GM23338 (cell line): ENCODE measurements around the gene ATP7A. TPM values are rescaled to one million over a fixed set of nuclear protein-coding genes. Genes with fewer than 3 reads are reported as not detected.

ENCODE experiments used
- ATAC-seq: fragments of 200-7000 bp; cut with Tn5 transposase; 3 replicates; pipeline ENCODE4 v1.9.1; 2020
- DNase-seq: peaks from one replicate; pipeline ENCODE4 v3.0.0-alpha.2; 2015; ENCODE audit warnings: low spot score
- H2AFZ ChIP-seq: fragments of 200-600 bp; sonication (generic); 2 replicates; pipeline ENCODE4 v1.8.0; 2016; ENCODE audit warnings: antibody characterized with exemption, mild to moderate bottlenecking, moderate library complexity
- H3F3A ChIP-seq: fragments of 200-600 bp; sonication (generic); replicated peaks from 2 replicates; pipeline ENCODE4 v1.8.0; 2017; ENCODE audit warnings: antibody characterized with exemption, mixed run types, low read depth
- H3K27ac ChIP-seq: fragments of 200-600 bp; sonication (generic); 2 replicates; pipeline ENCODE4 v1.6.1; 2016; ENCODE audit warnings: low read depth
- H3K27me3 ChIP-seq: fragments of 200-600 bp; sonication (generic); 2 replicates; pipeline ENCODE4 v1.8.0; 2016; ENCODE audit warnings: mild to moderate bottlenecking, mixed run types, moderate library complexity; ENCODE audit not compliant: insufficient read depth
- H3K36me3 ChIP-seq: fragments of 200-600 bp; sonication (generic); 2 replicates; pipeline ENCODE4 v1.8.0; 2016; ENCODE audit warnings: mild to moderate bottlenecking; ENCODE audit not compliant: insufficient read depth
- H3K4me1 ChIP-seq: fragments of 200-600 bp; sonication (generic); 2 replicates; pipeline ENCODE4 v1.8.0; 2016; ENCODE audit warnings: mild to moderate bottlenecking, moderate library complexity; ENCODE audit not compliant: insufficient read depth
- H3K4me2 ChIP-seq: fragments of 200-600 bp; sonication (generic); 2 replicates; pipeline ENCODE4 v1.7.1; 2017; ENCODE audit warnings: mixed run types
- H3K4me3 ChIP-seq: fragments of 200-600 bp; sonication (generic); 2 replicates; pipeline ENCODE4 v1.6.1; 2016; ENCODE audit warnings: mixed run types
- H3K79me2 ChIP-seq: fragments of 200-600 bp; sonication (generic); replicated peaks from 2 replicates; pipeline ENCODE4 v1.8.0; 2017; ENCODE audit warnings: mild to moderate bottlenecking; ENCODE audit not compliant: insufficient read depth
- H3K9me2 ChIP-seq: fragments of 200-600 bp; sonication (generic); 2 replicates; pipeline ENCODE4 v1.8.0; 2017; ENCODE audit not compliant: insufficient read depth
- H4K20me1 ChIP-seq: fragments of 200-600 bp; sonication (generic); replicated peaks from 2 replicates; pipeline ENCODE4 v1.8.0; 2017; ENCODE audit warnings: mild to moderate bottlenecking; ENCODE audit not compliant: insufficient read depth
- H3K27ac Mint-ChIP-seq: 2 replicates; pipeline ENCODE4 v1.8.0; 2020; ENCODE audit warnings: inconsistent platforms, mild to moderate bottlenecking, moderate library complexity, mixed read lengths
- H3K27me3 Mint-ChIP-seq: 3 replicates; pipeline ENCODE4 v1.8.0; 2022; ENCODE audit warnings: low read depth, mild to moderate bottlenecking, moderate library complexity, mixed read lengths, inconsistent platforms; ENCODE audit not compliant: insufficient read depth, poor library complexity
- H3K36me3 Mint-ChIP-seq: 3 replicates; pipeline ENCODE4 v1.8.0; 2021; ENCODE audit warnings: low read depth, mild to moderate bottlenecking, inconsistent platforms, moderate library complexity, mixed read lengths
- H3K4me1 Mint-ChIP-seq: 3 replicates; pipeline ENCODE4 v1.8.0; 2020; ENCODE audit warnings: mild to moderate bottlenecking, inconsistent platforms, mixed read lengths
- H3K4me3 Mint-ChIP-seq: 3 replicates; pipeline ENCODE4 v1.8.0; 2021; ENCODE audit warnings: moderate library complexity, mild to moderate bottlenecking, inconsistent platforms, mixed read lengths
- H3K9me3 Mint-ChIP-seq: 3 replicates; pipeline ENCODE4 v1.8.0; 2020; ENCODE audit warnings: moderate library complexity, mild to moderate bottlenecking, inconsistent platforms, mixed read lengths
- CREB1 ChIP-seq: fragments of 250-450 bp; sonication (Bioruptor Pico); IDR thresholded peaks from 2 replicates; pipeline ENCODE4 v1.5.0; 2020; ENCODE audit warnings: low read depth, mild to moderate bottlenecking, moderate library complexity
- ETS1 ChIP-seq: IDR thresholded peaks from 2 replicates; pipeline ENCODE4 v1.6.1; 2016; ENCODE audit warnings: antibody characterized with exemption
- EZH2phosphoT487 ChIP-seq: fragments of 200-600 bp; sonication (generic); IDR thresholded peaks from one replicate; pipeline ENCODE4 v1.8.1; 2018; ENCODE audit warnings: antibody characterized with exemption; ENCODE audit not compliant: unreplicated experiment
- JUNB ChIP-seq: IDR thresholded peaks from one replicate; pipeline ENCODE4 v1.6.1; 2016; ENCODE audit warnings: antibody characterized with exemption; ENCODE audit not compliant: unreplicated experiment
- NANOG ChIP-seq: IDR thresholded peaks from 2 replicates; pipeline ENCODE4 v1.6.1; 2016; ENCODE audit warnings: antibody characterized with exemption, borderline replicate concordance
- POLR2AphosphoS5 ChIP-seq: IDR thresholded peaks from 2 replicates; pipeline ENCODE4 v1.6.1; 2016; ENCODE audit warnings: antibody characterized with exemption, low read depth
- REST ChIP-seq: IDR thresholded peaks from one replicate; pipeline ENCODE4 v1.6.1; 2018; ENCODE audit warnings: antibody characterized with exemption; ENCODE audit not compliant: unreplicated experiment
- ZNF462 ChIP-seq: fragments of 250-450 bp; sonication (Bioruptor Pico); IDR thresholded peaks from 2 replicates; pipeline ENCODE4 v1.5.0; 2020; ENCODE audit warnings: mild to moderate bottlenecking, moderate library complexity
- polyA plus RNA-seq: library from polyadenylated mRNA; unstranded; fragments of >200 nt; fragmentation: Nextera tagmentation; extraction: Ambion mirVana; gene quantifications from 2 replicates; pipeline ENCODE4 v1.2.1, GENCODE V29; 2016
- total RNA-seq: library from RNA; depleted of rRNA; stranded (reverse); fragments of >200 nt; shearing (Covaris generic); gene quantifications from 2 replicates; pipeline ENCODE4 v1.2.3, GENCODE V29; 2014

ATP7A gene
- total and polyA plus RNA-seq, 2 experiments from 2014 or later = 2.2 to 3.1 TPM

GRCh38 chrX:77949840-77950239, 39.3 kb downstream of the ATP7A start (continued):
- TF ChIP-seq POLR2AphosphoS5 (no peak), ZNF462 (CRISPR knock-in tag) (no peak)

DNA sequence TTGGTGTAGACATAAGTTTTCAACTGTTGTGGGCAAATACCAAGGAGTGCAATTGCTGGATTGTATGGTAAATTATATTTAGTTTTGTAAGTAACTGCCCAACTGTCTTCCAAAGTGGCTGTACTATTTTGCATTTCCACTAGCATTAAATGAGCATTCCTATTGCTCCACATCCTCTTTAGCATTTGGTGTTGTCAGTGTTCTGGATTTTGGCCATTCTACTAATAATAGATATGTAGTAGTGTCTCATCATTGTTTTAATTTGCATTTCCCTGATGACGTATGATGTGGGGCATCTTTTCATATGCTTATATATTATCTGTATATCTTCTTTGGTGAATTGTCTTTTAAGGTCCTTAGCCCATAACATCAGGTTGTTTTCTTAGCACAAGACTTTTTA, 41.7 kb downstream of the ATP7A start:
- ATAC-seq (no peak), DNase-seq (no peak)
- H3K4me3 Mint-ChIP-seq = no peak overlapping the region
- no peak for TF ChIP-seq POLR2AphosphoS5
- TF ChIP-seq NANOG = no peak
- H3K9me3 Mint-ChIP-seq = no peaks in the 10 kb centered on the region
- no peaks in the 10 kb centered on the region for H3K4me1 Mint-ChIP-seq
- H3K27me3 Mint-ChIP-seq = no peaks in the 10 kb centered on the region
- no peaks in the 10 kb centered on the region for H3K9me2 ChIP-seq
- no peak overlapping the region for H3K4me3 ChIP-seq
- H3K4me1 ChIP-seq = no peaks in the 10 kb centered on the region
- no peak overlapping the region for H2AFZ ChIP-seq
- no peaks in the 10 kb centered on the region for H3K79me2 ChIP-seq
- H3K27ac ChIP-seq = no peak overlapping the region
- H3K36me3 Mint-ChIP-seq = no peaks in the 10 kb centered on the region
- no peak overlapping the region for H3K4me2 ChIP-seq
- H3K36me3 ChIP-seq = no peaks in the 10 kb centered on the region
- no peaks in the 10 kb centered on the region for H3F3A ChIP-seq
- H4K20me1 ChIP-seq = no peaks in the 10 kb centered on the region
- H3K27ac Mint-ChIP-seq = no peak overlapping the region
- H3K27me3 ChIP-seq = no peaks in the 10 kb centered on the region

DNA sequence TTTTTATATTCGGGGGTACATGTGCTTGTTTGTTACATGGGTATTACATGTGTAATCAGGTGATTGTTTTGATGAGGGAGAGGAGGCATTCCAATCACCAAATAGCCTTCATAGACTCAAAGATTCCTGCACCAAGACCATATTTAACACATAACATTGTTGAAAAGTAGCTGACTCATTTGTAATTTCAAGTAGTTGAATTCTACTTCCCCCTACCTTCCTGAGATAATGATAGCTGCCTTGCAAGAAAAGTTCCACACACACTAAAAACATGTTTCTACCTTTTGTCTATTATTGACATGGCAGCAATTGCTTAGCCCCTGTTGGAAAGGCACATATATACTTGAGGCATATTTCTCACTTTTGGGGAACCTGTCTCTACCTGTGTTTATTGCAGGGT, 42.8 kb downstream of the ATP7A start:
- H3K27me3 ChIP-seq = no peaks in the 10 kb centered on the region
- ATAC-seq = no peak
- no peak overlapping the region for H3K4me2 ChIP-seq
- no peaks in the 10 kb centered on the region for H3F3A ChIP-seq
- H2AFZ ChIP-seq = no peak overlapping the region
- H3K36me3 ChIP-seq = no peaks in the 10 kb centered on the region
- H3K9me3 Mint-ChIP-seq = no peaks in the 10 kb centered on the region
- no peaks in the 10 kb centered on the region for H3K79me2 ChIP-seq
- no peaks in the 10 kb centered on the region for H3K4me1 ChIP-seq
- no peaks in the 10 kb centered on the region for H3K36me3 Mint-ChIP-seq
- DNase-seq = no peak
- H3K27me3 Mint-ChIP-seq = peaks cover 2% of the 10 kb centered on the region
- H4K20me1 ChIP-seq = no peaks in the 10 kb centered on the region
- H3K4me3 ChIP-seq = no peak overlapping the region
- H3K4me1 Mint-ChIP-seq = no peaks in the 10 kb centered on the region
- H3K27ac ChIP-seq = no peak overlapping the region
- no peaks in the 10 kb centered on the region for H3K9me2 ChIP-seq
- H3K4me3 Mint-ChIP-seq = no peak overlapping the region
- H3K27ac Mint-ChIP-seq = no peak overlapping the region
- no peak for TF ChIP-seq ETS1
- TF ChIP-seq POLR2AphosphoS5 = no peak
- no peak for TF ChIP-seq CREB1
- no peak for TF ChIP-seq EZH2phosphoT487
- TF ChIP-seq JUNB = no peak
- no peak for TF ChIP-seq REST
